ENCODE data around the gene ZNF263. TPM values are rescaled to one million over a fixed set of nuclear protein-coding genes. Genes with fewer than 3 reads are reported as not detected.

The ZNF263 gene
- total RNA-seq, 2 donors from 2014 or later: 25.3 to 31.6 TPM

DNA sequence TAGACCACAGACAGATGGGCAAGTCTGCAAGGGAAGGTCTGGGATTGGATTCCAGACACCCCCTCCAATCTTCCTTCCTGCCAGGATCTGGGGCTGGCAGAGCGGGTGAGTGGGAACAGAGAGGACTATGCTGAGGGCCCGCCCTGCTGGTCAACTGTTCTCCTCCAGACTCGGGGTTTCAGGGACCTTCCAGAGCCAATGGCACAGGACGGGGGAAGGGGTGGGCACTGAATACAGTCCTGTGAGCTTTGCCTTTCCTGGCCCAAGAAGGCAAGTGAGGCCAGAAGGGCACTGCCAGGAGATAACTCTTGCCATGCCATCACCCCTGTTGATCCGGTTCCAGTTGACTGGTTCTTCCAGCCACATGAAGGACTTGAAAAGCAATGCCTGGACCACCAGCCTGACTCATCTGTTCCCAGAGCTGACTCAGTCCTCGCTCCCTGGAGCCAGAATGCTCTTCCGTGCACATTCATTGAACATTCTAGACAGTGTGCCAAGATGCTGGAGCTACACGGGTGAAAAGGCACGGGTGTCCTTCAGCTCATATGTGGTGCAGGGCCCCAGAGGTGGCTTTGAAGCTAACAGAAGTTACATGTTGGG is 26.3 kb upstream of the ZNF263 start:
- peaks cover 5% of the 10 kb centered on the region for H3K27me3 ChIP-seq (ENCODE audit: control insufficient read depth, insufficient read depth, low read length, poor library complexity, severe bottlenecking)
- H3K9ac ChIP-seq (ENCODE audit: extremely low read depth, low read length, poor library complexity, severe bottlenecking): no peak overlapping the region

DNA sequence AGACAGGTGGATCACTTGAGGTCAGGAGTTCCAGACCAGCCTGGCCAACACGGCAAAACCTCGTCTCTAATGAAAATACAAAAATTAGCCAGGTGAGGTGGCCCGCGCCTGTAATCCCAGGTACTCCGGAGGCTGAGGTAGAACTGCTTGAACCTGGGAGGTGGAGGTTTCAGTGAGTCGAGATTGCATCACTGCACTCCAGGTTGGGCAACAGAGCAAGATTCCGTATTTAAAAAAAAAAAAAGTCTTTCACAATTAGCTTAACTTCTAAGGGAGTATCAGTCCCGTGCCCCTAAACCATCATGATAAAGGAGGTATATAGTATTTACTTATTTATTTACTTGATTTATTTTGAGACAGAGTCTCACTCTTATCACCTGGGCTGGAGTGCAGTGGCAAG is 23.5 kb upstream of the ZNF263 start:
- WGBS, 2 experiments (ENCODE audit: insufficient coverage in 1 of 2, insufficient read length in 1 of 2): 94 to 97% methylated on average over 7 of the region's 8 CpGs
- no peak overlapping the region for H3K27ac ChIP-seq (ENCODE audit: low read depth, low read length)
- no peak overlapping the region for H3K9ac ChIP-seq (ENCODE audit: extremely low read depth, low read length, poor library complexity, severe bottlenecking)
- H3K4me3 Mint-ChIP-seq: no peak overlapping the region
- H3K36me3 Mint-ChIP-seq (ENCODE audit: low read depth): no peaks in the 10 kb centered on the region
- no peak overlapping the region for H3K27ac Mint-ChIP-seq
- no peaks in the 10 kb centered on the region for H3K36me3 ChIP-seq (ENCODE audit: control insufficient read depth, insufficient read depth, low read length)
- peaks cover 3% of the 10 kb centered on the region for H3K4me1 Mint-ChIP-seq
- H3K9me3 ChIP-seq (ENCODE audit: control insufficient read depth, low read length): no peaks in the 10 kb centered on the region
- H3K27me3 Mint-ChIP-seq (ENCODE audit: insufficient read depth): peaks cover 58% of the 10 kb centered on the region
- H3K27me3 ChIP-seq (ENCODE audit: control insufficient read depth, insufficient read depth, low read length, poor library complexity, severe bottlenecking): peaks cover 14% of the 10 kb centered on the region
- H3K9me3 Mint-ChIP-seq: peaks cover 15% of the 10 kb centered on the region
- no peak for DNase-seq
- H3K4me3 ChIP-seq (ENCODE audit: low read length): no peak overlapping the region
- TF ChIP-seq, protein P1, sequence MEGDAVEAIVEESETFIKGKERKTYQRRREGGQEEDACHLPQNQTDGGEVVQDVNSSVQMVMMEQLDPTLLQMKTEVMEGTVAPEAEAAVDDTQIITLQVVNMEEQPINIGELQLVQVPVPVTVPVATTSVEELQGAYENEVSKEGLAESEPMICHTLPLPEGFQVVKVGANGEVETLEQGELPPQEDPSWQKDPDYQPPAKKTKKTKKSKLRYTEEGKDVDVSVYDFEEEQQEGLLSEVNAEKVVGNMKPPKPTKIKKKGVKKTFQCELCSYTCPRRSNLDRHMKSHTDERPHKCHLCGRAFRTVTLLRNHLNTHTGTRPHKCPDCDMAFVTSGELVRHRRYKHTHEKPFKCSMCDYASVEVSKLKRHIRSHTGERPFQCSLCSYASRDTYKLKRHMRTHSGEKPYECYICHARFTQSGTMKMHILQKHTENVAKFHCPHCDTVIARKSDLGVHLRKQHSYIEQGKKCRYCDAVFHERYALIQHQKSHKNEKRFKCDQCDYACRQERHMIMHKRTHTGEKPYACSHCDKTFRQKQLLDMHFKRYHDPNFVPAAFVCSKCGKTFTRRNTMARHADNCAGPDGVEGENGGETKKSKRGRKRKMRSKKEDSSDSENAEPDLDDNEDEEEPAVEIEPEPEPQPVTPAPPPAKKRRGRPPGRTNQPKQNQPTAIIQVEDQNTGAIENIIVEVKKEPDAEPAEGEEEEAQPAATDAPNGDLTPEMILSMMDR (conservative IDR thresholded peaks at IDR 0.05): no peak
- no peaks in the 10 kb centered on the region for H3K4me1 ChIP-seq (ENCODE audit: control insufficient read depth, insufficient read depth, low read length)

More for the DNA sequence above, 26.3 kb upstream of the ZNF263 start:
- H3K27me3 Mint-ChIP-seq (ENCODE audit: insufficient read depth): peaks cover 42% of the 10 kb centered on the region
- no peak overlapping the region for H3K27ac Mint-ChIP-seq
- TF ChIP-seq, protein P1 (conservative IDR thresholded peaks at IDR 0.05): no peak
- Histone ChIP-seq H3K36me3 (ENCODE audit: control insufficient read depth, insufficient read depth, low read length) (no peaks in the 10 kb centered on the region), H3K4me1 (ENCODE audit: control insufficient read depth, insufficient read depth, low read length) (no peaks in the 10 kb centered on the region), H3K9me3 (ENCODE audit: control insufficient read depth, low read length) (no peaks in the 10 kb centered on the region), H3K27ac (ENCODE audit: low read depth, low read length) (no peak overlapping the region), H3K4me3 (ENCODE audit: low read length) (no peak overlapping the region)
- H3K36me3 Mint-ChIP-seq (ENCODE audit: low read depth): no peaks in the 10 kb centered on the region
- WGBS, 2 experiments (ENCODE audit: insufficient coverage in 1 of 2, insufficient read length in 1 of 2): 79 to 82% methylated on average over 8 to 9 of the region's 9 CpGs
- no peak overlapping the region for H3K4me3 Mint-ChIP-seq
- H3K9me3 Mint-ChIP-seq: no peaks in the 10 kb centered on the region
- no peak for DNase-seq
- no peaks in the 10 kb centered on the region for H3K4me1 Mint-ChIP-seq

DNA sequence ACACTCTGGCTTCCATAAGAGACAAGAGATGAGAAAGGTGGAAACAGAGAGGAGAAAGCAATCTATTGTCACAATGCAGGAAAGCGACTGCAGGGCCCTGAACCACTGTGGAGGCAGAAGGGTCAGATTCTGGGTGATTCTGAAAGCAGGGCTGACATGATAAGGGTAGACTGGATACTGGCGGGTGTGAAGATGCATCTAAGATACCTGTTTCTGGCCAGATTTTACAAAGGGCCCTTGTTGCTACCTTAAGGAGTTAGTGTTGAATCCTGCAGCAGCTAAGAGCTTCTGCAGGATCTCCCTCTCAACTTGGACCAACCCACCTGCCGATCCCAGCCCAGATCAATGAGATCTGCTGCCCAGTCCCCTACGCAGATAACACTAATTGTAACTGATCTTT is 20.8 kb upstream of the ZNF263 start:
- TF ChIP-seq, protein P1 (conservative IDR thresholded peaks at IDR 0.05): no peak
- H3K9me3 ChIP-seq (ENCODE audit: control insufficient read depth, low read length): peaks cover 4% of the 10 kb centered on the region
- H3K27me3 ChIP-seq (ENCODE audit: control insufficient read depth, insufficient read depth, low read length, poor library complexity, severe bottlenecking): peaks cover 9% of the 10 kb centered on the region
- H3K36me3 Mint-ChIP-seq (ENCODE audit: low read depth): no peaks in the 10 kb centered on the region
- 91 to 97% methylated on average over 2 to 4 of the region's 4 CpGs for WGBS, 2 experiments (ENCODE audit: insufficient coverage in 1 of 2, insufficient read length in 1 of 2)
- no peaks in the 10 kb centered on the region for H3K4me1 ChIP-seq (ENCODE audit: control insufficient read depth, insufficient read depth, low read length)
- H3K4me3 ChIP-seq (ENCODE audit: low read length): no peak overlapping the region
- H3K9me3 Mint-ChIP-seq: peaks cover 30% of the 10 kb centered on the region
- H3K4me1 Mint-ChIP-seq: peaks cover 3% of the 10 kb centered on the region
- H3K27ac ChIP-seq (ENCODE audit: low read depth, low read length): no peak overlapping the region
- peak overlapping the region; percentile 65 for H3K4me3 Mint-ChIP-seq
- DNase-seq: no peak
- no peak overlapping the region for H3K27ac Mint-ChIP-seq
- H3K9ac ChIP-seq (ENCODE audit: extremely low read depth, low read length, poor library complexity, severe bottlenecking): no peak overlapping the region
- no peaks in the 10 kb centered on the region for H3K36me3 ChIP-seq (ENCODE audit: control insufficient read depth, insufficient read depth, low read length)
- H3K27me3 Mint-ChIP-seq (ENCODE audit: insufficient read depth): peaks cover 50% of the 10 kb centered on the region

All from endodermal cell (in vitro differentiated cells).